LNCaP clone FGC (cell line): ENCODE results near the gene IGF2R.

Experiments
- DNase-seq: peaks from one replicate; pipeline ENCODE4 v3.0.0-alpha.2; 2011; ENCODE audit warnings: low read depth
- H3K4me3 ChIP-seq: 2 replicates; pipeline ENCODE4 v1.5.1; 2011; ENCODE audit warnings: mild to moderate bottlenecking, low read depth, low read length, control low read depth
- CTCF ChIP-seq: IDR thresholded peaks from 2 replicates; pipeline ENCODE4 v1.5.1; 2012; ENCODE audit warnings: mild to moderate bottlenecking; ENCODE audit not compliant: control insufficient read depth, insufficient read depth; ENCODE audit errors: extremely low read depth

IGF2R gene

DNA sequence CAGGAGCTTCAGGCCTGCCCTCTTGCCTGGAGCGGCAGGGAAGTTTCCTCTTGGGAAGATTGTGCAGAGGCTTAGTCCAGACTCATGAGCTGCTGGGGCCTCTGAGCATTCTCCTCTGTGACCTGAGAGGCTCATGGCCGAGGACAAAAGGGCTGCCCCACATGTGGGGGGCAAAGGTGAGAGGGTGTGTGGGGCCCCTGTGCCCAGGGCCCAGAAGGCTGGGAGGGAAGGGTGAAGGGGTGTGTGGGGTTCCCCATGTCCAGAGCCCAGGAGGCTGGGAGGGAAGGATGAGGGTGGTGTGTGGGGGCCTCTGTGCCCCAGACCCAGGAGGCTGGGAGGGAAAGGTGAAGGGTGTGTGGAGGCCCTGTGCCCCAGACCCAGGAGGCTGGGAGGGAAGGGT is 101.9 kb downstream of the IGF2R start:
- no peak for TF ChIP-seq CTCF
- DNase-seq = no peak
- H3K4me3 ChIP-seq = no peak overlapping the region

DNA sequence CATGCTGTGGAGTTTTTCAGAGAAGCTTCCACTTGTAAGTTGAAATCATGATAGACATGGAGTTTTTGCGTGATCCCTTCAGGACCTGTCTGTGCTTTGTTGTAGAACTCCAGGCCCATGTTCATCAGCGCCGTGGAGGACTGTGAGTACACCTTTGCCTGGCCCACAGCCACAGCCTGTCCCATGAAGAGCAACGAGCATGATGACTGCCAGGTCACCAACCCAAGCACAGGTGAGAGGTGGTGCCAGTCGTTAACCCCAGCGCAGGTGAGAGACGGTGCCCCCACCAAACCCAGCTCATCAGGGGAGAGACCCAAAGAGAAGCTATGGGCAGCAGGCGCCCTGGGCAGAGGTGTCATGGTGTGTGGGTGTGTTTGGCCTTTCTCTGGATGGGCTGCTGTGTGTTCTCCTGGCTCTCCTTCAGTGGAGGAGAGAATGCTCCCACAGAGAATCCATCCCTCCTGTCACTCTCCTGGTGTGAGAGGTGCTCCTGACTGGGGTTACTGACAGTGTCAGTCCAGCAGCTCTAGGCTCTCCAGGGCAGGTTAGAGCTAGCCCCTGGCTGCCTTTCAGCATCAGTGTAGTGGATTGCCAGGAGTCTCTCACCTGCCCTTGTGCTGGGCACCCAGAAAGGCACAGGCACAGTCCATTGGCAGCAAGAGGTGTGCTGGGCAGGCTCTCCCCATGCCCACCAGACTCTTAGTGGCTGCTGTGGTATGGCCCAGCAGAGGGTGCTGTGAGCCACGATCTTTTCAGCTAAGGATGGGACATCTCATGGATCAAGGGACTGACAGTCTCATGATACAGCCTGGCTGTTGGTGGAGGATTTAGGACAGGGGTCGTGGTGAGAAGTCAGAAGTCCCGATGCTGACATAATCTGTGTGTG is 103.2 kb downstream of the IGF2R start:
- H3K4me3 ChIP-seq = no peak overlapping the region
- DNase-seq = no peak
- peak; percentile 27; the same call in 1 of the 2 replicates for TF ChIP-seq CTCF

DNA sequence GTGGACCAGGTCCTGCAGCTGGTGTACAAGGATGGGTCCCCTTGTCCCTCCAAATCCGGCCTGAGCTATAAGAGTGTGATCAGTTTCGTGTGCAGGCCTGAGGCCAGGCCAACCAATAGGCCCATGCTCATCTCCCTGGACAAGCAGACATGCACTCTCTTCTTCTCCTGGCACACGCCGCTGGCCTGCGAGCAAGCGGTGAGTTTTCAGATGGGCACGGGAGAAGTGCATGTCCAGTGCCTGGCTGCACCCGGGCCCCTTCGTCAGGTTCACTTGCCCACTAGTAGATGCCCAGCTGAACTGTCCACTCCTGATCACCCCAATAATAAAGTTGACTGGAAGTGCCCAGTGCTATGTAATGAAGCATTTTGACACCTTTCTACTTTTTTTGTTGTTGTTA is 104.4 kb downstream of the IGF2R start:
- H3K4me3 ChIP-seq = no peak overlapping the region
- no peak for TF ChIP-seq CTCF
- DNase-seq = no peak

- no peak for TF ChIP-seq CTCF
- no peak overlapping the region for H3K4me3 ChIP-seq
- no peak for DNase-seq
Observed at GRCh38 chr6:160076009-160076408, 107.1 kb downstream of the IGF2R start.

DNA sequence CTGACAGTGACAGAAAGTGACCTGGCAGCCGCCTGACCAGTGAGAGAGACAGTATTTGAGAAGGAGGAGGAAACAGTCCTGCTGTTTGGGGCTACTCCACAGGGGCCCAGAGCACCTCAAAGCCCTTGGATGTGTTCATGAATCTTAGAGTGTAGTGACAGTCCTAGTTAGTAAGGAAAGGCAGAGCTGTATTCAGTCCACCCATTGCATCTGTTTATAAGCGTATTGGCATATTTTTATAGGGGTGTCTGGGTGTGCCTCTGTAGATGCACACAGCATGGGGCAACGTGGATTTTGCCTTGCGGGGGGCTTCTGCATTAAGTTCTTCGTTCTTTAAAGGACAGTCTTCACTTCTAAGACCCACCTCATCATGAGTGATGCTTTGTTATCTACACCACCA is 108.1 kb downstream of the IGF2R start:
- DNase-seq = no peak
- no peak overlapping the region for H3K4me3 ChIP-seq
- no peak for TF ChIP-seq CTCF

DNA sequence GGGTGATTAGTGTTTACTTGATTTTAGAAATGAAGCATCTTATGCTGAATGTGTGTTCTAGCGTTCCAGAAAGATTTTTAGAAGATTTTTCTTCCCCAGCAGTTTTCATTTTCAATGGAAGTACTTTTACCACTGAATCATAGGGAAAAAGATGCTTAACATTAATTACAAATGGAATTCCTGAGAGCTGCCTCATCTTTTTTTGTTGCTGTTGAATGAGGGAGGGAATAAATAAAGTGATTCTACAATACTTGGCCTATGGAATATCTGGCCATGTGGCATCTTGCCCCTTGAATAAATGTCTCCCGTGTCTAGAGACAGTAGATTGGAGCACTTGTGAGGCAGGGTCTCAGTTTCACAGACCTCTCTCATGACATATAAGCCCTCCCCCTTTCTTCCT is 108.6 kb downstream of the IGF2R start:
- no peak overlapping the region for H3K4me3 ChIP-seq
- no peak for DNase-seq
- no peak for TF ChIP-seq CTCF
